MV-4-11 (cell line): ENCODE measurements around the gene RNF223.
A peak's percentile ranks its signal among the peaks of the same experiment; 100 is the strongest.
"Not testable (repeated sequence)": the region's sequence is repeated elsewhere in the genome, so short reads cannot be mapped to it uniquely, and the experiment has no call there.

Experiments used
- DNase-seq: peaks from one replicate; lab custom pipeline; 2025; lab: John Stamatoyannopoulos, UW

Gene RNF223

DNA sequence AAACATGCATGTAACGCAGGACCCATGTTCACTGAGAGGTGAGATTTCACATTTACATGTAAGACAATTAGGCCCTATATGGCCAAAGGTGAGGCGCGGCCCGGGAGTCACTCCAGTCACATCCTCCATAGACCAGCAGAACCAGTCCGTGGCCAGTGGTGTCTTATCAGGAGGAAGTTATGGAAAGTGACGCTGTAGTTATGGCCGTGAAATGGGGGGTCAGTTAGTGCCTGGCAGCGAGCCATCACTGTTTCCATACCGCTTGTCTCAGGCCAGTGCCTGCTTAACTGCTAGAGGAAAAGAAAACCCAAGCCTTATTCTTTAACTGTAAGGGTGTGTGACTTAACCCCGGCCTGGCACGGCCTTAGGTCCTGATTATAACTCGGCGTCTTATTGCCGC lies 35.6 kb upstream of the RNF223 start:
- DNase-seq = no peak

DNA sequence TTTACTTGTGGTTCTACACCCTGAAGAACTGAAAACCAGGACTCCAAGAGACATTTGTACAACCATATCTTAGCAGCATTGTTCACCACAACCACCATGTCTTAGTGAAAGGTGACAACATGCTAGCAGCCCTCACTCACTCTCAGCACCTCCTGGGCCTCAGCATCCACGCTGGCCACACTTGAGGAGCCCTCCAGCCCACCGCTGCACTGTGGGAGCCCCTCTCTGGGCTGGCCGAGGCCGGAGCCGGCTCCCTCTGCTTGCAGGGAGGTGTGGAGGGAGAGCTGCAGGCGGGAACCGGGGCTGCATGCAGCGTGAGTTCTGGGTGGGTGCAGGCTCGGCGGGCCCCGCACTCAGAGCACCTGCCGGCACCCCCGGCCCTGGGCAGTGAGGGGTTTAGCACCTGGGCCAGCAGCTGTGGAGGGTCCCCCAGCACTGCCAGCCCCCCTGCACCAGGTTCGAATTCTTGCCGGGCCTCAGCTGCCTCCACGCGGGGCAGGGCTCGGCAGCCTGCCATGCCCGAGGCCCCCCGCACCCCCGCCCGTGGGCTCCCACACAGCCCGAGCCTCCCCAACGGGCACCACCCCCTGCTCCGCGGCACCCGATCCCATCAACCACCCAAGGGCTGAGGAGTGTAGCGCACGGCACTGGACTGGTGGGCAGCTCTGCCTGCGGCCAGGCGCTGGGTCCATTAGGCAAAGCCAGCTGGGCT lies 32.6 kb upstream of the RNF223 start:
- DNase-seq = no peak

DNA sequence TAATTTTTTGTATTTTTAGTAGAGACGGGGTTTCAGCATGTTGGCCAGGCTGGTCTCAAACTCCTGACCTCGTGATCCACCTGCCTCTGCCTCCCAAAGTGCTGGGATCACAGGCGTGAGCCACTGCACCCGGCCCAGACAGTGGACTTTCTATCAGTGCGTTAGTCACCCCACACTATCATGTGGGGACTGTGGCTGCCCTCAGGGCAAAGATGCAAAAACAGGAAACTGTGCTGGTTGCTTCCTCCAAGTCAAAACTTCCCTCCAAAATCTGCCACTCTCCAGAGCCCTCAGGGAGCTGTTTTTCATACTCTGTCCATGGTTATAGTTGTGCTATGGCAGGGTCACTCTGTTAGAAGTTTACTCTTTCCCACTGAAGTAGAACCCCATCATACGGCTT lies 30.0 kb upstream of the RNF223 start:
- DNase-seq = peak; percentile 74

DNA sequence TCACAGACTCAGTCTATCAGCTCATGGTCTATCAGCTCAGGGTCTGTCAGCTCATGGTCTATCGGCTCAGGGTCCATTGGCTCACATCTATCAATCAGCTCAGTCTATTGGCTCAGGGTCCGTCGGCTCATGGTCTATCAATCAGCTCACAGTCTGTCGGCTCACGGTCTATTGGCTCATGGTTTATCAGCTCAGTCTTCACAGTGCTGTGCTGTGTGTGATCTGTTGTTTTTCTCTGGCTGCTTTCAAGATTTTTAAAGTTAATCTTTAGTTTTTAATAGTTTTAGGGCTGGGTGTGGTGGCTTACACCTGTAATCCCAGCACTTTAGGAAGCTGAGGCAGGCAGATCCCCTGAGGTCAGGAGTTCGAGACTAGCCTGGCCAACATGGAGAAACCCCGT lies 27.4 kb upstream of the RNF223 start:
- DNase-seq = no peak

DNA sequence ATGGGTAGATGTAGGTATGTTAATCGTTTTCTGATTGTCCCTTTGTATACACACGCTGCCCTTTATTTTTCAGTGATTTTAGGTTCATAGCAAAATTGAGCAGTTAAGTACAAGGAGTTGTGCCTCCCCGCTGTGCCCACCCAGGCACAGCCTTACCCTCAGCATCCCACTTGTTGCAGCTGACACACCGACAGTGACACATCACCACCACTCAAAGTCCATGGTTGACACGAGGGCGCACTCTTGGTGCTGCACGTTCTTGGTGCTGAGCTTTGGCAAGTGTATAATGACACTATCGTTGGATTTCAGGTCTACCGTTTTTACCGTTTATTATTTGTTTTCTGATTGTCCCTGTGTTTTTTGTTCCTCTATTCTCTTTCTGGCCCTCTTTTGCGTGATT lies 26.2 kb upstream of the RNF223 start:
- DNase-seq = no peak

DNA sequence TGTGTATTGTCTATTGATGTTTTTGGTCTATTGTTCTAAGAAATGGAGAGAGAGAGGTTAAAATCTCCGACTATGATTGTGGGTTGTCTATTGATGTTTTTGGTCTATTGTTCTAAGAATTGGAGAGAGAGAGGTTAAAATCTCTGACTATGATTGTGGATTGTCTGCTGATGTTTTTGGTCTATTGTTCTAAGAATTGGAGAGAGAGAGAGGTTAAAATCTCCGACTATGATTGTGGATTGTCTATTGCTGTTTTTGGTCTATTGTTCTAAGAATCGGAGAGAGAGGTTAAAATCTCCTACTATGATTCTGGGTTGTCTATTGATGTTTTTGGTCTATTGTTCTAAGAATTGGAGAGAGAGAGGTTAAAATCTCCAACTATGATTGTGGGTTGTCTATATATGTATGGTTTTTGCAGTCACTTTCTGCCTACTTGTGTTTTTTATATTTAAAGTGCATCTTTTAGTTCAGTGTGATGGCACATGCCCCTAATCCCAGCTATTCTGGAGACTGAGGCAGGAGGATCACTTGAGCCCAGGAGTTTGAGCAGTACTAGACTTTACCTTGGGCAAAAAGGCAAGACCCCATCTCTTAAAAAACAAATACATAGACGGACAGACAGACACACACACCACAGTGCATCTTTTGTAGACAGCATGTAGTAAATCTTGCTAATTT lies 25.5 kb upstream of the RNF223 start:
- no peak for DNase-seq

DNA sequence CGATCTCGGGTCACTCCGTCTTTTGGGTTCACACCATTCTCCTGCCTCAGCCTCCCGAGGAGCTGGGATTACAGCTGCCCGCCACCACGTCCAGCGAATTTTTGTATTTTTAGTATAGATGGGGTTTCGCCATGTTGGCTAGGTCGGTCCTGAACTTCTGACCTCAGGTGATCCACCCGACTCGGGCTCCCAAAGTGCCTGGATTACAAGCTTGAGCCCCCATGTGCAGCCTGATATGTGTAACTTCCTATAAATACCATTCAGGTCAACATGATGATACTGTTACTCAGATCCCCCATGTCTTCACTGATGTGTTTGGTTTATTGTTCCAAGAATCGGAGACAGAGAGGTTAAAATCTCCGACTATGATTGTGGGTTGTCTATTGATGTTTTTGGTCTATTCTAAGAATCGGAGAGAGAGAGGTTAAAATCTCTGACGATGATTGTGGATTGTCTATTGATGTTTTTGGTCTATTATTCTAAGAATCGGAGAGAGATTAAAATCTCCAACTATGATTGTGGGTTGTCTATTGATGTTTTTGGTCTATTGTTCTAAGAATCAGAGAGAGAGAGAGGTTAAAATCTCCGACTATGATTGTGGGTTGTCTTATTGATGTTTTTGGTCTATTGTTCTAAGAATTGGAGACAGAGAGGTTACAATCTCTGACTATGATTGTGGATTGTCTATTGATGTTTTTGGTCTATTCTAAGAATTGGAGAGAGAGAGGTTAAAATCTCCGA lies 24.7 kb upstream of the RNF223 start:
- DNase-seq = no peak

DNA sequence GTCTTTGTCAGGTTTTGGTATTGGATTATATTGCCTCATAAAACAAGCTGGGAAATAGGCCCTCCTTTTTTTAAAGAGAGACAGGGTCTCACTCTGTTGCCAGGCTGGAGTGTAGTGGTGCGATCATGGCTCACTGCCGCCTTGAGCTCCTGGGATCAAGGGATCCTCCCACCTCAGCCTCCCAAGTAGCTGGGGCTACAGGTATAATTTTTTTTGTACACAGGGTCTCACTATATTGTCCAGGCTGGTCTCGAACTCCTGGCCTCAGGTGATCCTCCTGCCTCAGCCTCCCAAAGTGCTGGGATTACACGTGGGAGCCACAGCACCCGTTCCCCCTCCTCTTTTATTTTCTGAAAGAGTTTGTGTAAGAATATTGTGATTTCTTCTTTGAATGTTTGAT lies 22.0 kb upstream of the RNF223 start:
- not testable (repeated sequence) for DNase-seq

DNA sequence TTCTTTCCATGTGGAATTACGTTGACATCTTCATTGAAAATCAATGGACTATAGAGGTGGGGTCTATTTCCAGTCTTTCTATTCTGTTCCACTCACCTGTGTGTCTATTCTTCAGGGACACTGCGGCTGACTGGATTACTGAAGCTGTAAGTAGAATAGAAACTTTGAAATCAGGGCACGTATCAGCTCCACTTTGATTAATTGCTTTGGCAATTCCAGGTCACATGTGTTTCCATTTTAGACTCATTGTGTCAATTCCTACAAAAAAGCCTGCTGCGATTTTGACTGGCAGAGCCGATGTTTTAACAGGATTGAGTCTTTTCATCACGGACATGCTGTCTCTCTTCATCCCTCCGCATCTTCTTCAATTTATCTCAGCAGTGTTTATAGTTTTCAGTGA lies 20.9 kb upstream of the RNF223 start:
- DNase-seq = no peak

DNA sequence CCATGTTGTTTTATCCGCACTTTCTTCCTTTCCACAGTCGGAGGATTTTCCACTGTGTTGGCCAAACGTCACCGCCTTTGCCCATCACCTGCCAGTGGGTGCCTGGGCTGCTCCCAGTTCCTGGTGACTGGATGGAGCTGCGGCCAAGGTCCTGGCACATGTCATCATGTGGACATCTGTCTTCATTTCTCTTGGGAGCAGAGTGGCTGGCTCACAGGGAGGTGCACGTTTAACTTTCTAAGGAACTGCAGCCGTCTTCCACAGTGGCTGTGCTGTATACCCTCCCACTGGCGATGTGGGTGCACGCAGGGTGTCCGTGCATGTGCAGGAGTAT lies 19.5 kb upstream of the RNF223 start:
- DNase-seq = no peak

DNA sequence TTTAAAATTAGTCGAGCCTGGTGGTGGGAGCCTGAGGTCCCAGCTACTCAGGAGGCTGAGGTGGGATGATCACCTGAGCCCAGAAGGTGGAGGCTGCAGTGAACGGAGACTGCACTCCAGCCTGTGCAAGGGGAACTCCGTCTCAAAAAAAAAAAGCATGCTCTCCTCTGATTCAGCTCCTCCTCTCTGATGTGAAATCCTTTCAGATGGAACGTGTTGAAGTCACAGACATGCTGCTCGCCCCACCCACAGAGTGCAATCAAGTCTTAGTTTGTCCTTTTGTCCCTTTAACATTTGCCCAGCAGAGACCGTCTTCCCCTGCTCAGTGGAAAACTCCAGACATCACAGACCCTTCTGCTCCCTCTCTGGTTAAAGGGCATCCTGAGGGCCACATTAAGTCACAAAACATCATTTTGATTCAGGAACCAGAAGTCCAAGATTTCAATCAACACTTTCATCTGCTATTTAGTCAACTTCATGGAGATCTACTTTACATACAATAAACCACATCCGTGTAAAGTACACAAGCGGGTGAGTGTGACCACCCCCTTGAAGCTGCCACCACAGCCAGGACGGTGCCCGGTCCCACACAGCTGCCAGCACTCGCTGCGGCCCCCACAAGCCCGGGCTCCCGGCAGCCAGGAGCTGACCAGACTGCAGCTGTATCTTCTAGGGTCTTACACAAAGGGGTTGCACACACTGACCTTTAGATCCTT lies 18.9 kb upstream of the RNF223 start:
- no peak for DNase-seq

DNA sequence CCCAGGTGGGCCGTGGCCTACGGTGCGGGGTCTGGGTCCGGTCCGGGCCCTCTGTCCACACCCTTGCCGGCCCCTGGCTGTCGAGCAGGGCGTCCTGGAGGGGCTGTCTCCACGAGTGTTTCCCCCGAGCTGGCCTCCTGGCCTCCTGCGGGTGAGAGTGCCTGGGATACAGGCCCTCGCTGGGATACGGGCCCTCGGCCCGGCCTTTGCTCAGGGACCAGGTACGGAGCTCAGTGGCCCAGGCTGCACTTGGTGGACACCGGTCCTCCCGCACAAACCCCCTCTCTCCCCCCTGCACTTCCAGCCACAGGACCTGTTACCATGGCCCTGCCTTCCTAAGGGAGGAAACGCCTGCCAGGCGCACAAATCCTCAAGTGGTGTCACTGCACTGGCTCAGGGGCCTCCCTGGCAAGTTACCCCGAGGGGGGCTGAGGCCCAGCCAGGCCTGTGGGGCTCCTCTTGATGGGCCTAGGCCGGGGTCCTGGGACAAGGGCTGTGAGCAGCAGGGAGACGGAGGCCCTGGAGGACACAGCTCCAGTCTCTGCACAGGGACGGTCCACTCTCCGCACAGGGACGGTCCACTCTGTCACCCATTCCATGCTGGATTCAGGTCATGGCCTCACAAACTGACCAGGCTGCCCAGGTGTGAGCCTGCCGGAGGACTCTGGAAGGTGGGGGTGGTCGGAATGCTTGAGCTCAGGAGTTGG lies 18.2 kb upstream of the RNF223 start:
- DNase-seq = no peak

DNA sequence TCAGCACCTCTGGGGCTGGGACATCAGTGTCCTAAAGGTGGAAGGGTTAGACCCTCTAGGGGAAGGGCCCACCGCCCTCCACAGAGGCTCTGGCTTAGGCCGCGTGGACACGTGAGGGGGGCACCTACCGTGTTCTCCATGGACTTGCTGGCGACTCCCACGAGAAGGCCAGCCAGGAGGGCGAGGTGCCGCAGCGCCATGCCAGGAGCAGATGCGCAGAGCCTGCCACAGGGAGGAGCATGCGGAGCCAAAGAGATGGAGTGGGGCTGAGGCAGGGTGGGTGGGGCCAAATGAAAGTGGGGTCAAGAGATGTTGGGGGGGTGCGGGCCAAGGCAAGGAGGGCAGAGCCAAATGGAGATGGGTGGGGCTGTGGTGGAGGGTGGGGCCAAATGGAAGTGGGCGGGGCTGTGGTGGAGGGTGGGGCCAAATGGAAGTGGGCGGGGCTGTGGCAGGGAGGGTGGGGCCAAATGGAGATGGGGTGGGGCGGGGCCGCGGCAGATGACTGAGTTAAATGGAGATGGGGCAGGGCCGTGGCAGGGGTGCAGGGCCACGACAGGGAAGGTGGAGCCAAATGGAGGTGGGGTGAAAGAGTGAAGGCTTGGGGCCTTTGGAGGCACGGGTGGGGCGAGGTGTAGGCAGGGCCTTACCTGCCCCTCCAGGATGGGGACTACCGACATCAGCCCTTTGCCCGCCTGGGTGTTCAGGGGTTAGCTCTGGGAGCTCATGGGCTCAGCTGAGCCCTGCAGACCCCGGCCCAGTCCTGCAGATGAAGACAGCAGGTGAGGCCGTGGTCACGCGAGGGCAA lies 17.4 kb upstream of the RNF223 start:
- DNase-seq = no peak

DNA sequence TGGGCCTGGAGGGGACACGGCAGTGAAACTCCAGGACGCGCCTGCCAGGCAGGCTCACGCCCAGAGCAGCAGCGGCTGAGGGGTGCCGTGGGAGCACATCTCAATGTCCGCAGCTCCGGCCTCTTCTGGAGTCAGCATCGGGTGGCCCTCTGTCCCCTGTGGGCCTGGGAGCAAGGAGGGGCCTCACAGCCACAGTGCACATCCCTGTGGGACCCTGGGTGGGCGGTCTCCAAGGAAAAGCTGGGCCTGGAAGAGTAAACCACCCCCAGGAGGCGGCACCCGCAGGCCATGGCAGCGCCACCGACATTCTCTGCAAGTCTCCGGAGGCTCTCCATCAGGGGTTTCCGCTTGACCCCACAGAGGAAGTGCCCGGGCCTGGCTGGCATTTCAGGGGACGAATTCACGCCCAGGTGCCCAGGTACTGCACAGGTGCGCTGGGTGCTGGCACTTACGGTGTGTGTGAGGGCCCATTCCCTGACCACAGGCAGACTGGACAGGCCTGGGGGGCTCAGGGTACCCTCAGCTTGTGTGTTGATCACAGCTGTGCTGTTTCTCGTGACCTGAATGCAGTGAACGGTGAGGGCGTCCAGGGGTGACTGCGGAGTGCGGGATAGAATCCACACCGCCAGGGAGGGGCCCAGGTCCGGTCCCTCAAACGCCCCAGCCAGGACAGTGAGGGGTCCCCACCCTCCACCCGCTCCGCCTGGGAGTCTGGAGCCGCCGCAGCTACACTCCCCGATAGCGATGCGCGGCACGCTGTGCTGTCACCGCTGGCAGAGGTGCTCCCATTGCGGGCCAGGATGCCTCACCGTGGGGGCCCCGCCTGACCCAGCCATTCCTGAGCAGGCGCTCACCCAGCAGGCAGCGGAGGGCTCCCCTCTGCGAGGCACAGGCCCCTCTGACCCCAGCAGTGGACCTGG lies 16.6 kb upstream of the RNF223 start:
- DNase-seq = no peak

DNA sequence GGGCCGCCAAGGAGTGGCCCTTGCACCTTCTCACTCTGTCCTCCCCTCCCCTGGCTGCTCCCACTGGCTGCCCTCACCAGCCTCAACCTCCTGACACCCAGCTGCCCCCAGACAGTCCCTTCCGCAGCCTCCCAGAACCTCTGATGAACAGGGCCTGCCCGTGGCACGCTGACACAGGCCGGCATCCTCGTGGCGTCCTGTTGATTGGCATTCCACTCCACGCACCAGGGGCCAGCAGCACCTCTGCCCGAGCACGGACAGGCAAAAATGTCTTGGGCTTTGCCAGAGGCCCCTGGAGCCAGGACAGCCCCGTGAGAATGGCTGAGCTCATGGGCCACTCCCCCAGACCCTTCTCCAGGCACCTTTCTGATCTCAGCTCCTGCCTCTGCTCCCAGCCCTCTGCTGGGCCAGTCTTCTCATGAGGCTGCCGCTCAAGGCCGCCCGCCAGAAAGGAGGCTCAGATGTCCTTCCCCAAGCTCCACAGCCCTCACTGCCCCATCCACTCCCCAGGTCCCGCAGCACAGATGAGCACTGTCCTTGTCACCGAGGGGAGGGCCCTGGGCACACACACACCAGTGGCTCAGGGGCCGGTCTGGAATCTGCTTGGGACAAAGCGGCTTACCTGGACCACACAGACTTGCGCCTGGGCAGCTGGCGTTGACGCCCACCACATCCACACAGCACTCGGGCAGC lies 15.8 kb upstream of the RNF223 start:
- no peak for DNase-seq

DNA sequence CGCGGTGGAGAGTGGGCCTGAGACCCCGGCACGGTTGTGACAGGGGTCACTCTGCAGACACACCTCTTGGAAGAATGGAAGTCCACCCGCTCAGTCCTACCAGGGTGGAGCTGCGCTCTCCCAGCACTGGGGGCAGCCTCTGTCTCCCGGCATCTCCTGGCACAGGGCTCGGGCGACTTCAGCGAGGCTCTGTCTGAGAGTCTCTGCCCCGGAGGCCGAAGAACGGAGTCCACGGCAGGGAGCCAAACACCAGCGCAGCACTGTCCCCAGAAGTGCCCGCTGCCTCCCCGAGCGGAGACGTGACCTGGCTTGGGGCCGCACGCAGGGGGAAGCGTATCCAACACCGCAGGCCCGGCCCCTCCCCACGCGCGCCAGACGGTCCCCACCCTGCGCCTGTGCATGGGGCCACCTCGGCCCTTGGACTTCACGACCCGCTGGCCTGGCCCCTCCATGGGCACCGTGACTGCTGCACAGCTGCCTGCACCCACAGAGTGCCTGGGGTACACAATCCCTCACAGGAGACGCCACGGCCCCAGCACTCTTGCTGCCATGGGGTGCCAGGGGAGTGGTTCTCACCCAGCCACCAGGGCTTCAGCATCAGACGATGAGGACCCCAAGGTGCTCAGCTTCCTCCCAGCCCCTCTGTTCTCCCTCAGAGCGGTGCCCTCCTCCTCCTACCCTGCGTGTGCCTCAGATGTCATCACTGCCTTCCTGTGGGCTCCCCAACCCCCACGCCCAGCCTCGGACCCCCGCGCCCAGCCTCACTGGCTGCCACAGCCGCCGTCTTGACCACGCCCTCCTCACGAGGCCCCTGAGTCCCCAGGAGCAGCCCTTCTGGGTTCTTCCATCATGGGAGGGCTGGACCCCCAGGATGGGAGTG lies 14.9 kb upstream of the RNF223 start:
- no peak for DNase-seq

DNA sequence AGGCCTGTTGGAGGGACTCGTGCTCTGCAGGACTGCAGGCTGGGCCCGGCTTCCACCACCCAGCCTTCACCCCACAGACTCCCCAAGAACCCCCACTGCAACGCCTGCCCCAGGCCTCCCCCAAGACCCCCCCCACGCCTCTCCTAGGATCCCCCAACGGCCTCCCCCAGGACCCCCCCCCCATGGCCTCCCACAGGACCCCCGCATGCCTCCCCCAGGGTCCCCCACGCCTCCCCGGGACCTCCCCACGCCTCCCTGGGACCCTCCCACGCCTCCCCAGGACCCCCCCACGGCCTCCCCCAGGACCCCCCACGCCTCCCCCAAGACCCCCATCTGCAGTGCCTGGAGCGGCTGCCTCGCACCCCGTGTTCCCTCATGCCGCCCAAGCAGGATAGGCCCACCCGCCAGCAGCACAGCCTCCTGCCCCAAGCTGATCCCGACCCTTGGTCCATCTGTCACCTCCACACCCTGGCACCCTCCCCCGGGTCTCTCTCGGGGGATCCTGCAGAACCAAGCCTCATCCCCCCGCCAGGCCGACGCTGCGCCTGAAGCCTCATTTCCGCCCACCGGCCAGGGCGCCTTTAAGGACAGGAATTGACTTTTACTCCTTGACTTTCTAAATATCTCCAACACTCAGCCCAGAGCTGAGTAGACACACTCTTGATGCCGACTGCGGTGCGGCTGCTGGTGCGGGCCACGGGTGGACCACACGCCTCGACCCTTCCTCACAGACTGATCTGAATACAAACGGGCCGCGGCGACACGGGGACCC lies 14.1 kb upstream of the RNF223 start:
- DNase-seq = no peak
